Measurements from ENCODE around the gene C1QTNF7.

The C1QTNF7 gene

DNA sequence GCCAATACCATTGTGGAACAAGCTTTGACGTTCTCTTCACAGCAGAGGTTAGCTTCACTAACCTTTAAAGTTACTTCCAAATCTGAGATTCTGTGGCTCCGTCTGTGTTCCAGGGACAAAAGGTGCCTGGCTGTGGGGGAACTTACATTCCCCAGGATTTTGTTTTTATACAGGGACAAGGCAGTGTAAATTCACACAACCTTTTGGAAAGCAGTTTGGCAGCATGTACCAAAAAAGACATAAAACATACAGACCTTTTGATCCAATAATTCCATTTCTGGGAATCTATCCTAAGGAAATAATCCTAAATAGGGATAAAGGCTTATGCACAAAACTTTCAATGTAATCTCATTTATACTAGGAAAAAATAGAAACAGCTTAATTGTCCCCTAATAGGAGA lies 8.9 kb upstream of the C1QTNF7 start:
- H4K20me1 ChIP-seq: no peaks in the 10 kb centered on the region
- H3K27me3 ChIP-seq: no peaks in the 10 kb centered on the region
- H3K9ac ChIP-seq: no peak overlapping the region
- TF ChIP-seq Cebpa-rat (IDR thresholded peaks at IDR 0.05): no peak
- H3K36me3 ChIP-seq: no peaks in the 10 kb centered on the region; a peak in 1 of 22 replicates
- H3K4me3 ChIP-seq: no peak overlapping the region
- H3K27ac ChIP-seq: no peak overlapping the region
- H3K4me2 ChIP-seq: no peak overlapping the region
- H3K9me3 ChIP-seq (replicated peaks in 1 of 11): peaks cover 0 to 13% (median 0%) of the 10 kb centered on the region in 11 experiments; a peak in 4 of 22 replicates
- H3K4me1 ChIP-seq: peaks cover 20 to 35% (median 29%) of the 10 kb centered on the region in 10 experiments

DNA sequence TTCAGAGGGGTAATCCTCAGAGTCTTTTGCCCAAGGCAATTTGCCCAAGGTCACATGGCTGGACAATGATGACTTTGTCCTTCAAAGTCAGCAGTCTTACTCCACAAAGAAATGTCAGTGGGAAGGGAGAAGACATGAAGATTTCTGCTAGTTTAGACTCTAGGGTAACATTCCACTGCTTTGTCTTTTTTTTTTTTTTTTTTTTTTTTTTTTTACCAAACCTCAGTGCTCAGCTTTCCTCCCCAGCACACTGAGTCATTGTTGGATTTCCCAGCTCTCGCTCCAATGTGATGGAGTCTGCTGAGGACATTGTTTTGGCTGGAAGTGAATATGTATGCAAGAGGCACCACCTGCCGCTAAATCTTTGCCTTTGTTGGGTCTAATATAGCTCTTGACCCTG lies 7.2 kb upstream of the C1QTNF7 start:
- no peak for TF ChIP-seq Cebpa-rat (IDR thresholded peaks at IDR 0.05)
- H4K20me1 ChIP-seq: no peaks in the 10 kb centered on the region
- H3K27me3 ChIP-seq: no peaks in the 10 kb centered on the region
- no peak overlapping the region for H3K4me3 ChIP-seq
- H3K27ac ChIP-seq: no peak overlapping the region
- H3K4me1 ChIP-seq: peaks cover 7 to 27% (median 17%) of the 10 kb centered on the region in 10 experiments; a peak in 17 of 20 replicates
- no peaks in the 10 kb centered on the region; a peak in 1 of 22 replicates for H3K36me3 ChIP-seq
- peaks cover 0 to 13% (median 0%) of the 10 kb centered on the region in 11 experiments; a peak in 4 of 22 replicates for H3K9me3 ChIP-seq (replicated peaks in 1 of 11)
- H3K9ac ChIP-seq: no peak overlapping the region
- no peak overlapping the region for H3K4me2 ChIP-seq

DNA sequence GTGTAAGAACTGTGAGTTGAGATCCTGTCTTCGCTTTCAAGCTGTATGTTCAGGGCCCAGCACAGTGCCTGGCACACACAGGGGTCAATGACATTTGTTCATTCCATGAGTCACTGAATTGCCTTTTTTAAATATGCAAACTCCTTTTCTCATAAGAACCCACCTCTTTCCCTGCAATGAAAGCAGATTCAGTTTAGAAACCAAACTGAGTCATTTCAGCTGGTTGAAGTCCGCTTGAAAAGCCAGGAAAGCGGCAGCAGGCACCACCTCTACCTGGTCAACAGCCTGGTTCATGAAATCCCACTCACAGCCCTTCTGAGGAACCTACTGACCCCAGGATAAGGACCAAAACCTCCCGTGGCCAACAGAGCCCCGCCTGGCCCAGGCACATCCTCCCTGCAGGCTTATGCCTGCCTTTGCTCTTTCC lies 4.5 kb upstream of the C1QTNF7 start:
- Histone ChIP-seq H4K20me1 (no peaks in the 10 kb centered on the region), H3K9ac (no peak overlapping the region), H3K4me2 (no peak overlapping the region), H3K4me3 (no peak overlapping the region), H3K27ac (no peak overlapping the region), H3K4me1 (peaks cover 0 to 5% (median 0%) of the 10 kb centered on the region in 10 experiments; a peak in 2 of 20 replicates), H3K9me3 (replicated peaks in 1 of 11) (peaks cover 0 to 5% (median 0%) of the 10 kb centered on the region in 11 experiments; a peak in 2 of 22 replicates), H3K27me3 (no peaks in the 10 kb centered on the region), H3K36me3 (no peaks in the 10 kb centered on the region)
- no peak for TF ChIP-seq Cebpa-rat (IDR thresholded peaks at IDR 0.05)

DNA sequence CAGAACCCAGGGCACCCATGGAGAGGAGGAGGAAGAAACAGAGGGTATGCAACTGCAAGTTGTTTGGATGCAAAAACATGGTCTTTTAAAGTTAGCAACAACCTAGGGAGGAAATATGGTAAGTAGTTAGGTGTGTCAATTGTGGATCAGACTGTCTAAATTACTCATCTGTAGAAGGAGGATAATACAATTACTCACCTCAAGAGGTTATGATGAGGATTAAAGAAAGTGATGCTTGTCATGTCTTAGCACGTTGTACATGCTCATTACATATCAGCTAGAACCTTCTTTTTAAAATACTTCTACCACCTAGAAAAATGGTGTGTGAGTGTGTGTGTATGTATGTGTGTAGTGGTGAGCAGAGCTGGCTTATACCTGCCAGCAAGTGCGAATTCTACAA lies 2.3 kb upstream of the C1QTNF7 start:
- no peak for TF ChIP-seq Cebpa-rat (IDR thresholded peaks at IDR 0.05)
- peaks cover 0 to 4% (median 0%) of the 10 kb centered on the region in 11 experiments; a peak in 1 of 22 replicates for H3K9me3 ChIP-seq (replicated peaks in 1 of 11)
- no peaks in the 10 kb centered on the region for H4K20me1 ChIP-seq
- no peaks in the 10 kb centered on the region for H3K36me3 ChIP-seq
- H3K4me3 ChIP-seq: no peak overlapping the region
- H3K27me3 ChIP-seq: no peaks in the 10 kb centered on the region
- no peak overlapping the region for H3K27ac ChIP-seq
- no peak overlapping the region for H3K9ac ChIP-seq
- H3K4me1 ChIP-seq: peaks cover 0 to 5% (median 0%) of the 10 kb centered on the region in 10 experiments; a peak in 2 of 20 replicates
- no peak overlapping the region for H3K4me2 ChIP-seq

DNA sequence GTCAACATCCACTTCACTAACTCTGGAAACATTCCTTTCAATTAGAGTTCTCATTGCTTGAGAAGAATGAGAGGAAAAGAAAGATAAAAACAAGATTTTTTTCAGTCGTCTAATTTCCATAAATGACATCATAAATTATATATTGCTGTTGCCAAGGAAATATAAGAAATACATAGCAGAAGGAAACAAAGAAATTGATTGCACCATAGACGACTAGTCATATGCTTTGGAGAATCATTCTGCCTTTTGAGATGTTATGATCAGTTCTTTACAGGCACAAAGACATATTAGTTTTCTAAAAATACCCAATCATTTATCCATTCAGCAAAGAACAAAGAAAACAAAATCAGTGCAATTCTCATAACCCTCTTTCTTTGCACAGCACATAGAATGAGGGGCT lies 672 bp upstream of the C1QTNF7 start:
- Histone ChIP-seq H3K4me2 (no peak overlapping the region), H3K9me3 (replicated peaks in 1 of 11) (peaks cover 0 to 4% (median 0%) of the 10 kb centered on the region in 11 experiments; a peak in 1 of 22 replicates), H3K27ac (no peak overlapping the region), H3K4me3 (no peak overlapping the region), H4K20me1 (no peaks in the 10 kb centered on the region), H3K27me3 (no peaks in the 10 kb centered on the region), H3K9ac (no peak overlapping the region), H3K4me1 (peaks cover 0 to 5% (median 0%) of the 10 kb centered on the region in 10 experiments; a peak in 2 of 20 replicates), H3K36me3 (0 out of 22 replicates have a peak, but pooled peaks cover 0 to 4% (median 0%) of the 10 kb centered on the region in 11 experiments)
- no peak for TF ChIP-seq Cebpa-rat (IDR thresholded peaks at IDR 0.05)

DNA sequence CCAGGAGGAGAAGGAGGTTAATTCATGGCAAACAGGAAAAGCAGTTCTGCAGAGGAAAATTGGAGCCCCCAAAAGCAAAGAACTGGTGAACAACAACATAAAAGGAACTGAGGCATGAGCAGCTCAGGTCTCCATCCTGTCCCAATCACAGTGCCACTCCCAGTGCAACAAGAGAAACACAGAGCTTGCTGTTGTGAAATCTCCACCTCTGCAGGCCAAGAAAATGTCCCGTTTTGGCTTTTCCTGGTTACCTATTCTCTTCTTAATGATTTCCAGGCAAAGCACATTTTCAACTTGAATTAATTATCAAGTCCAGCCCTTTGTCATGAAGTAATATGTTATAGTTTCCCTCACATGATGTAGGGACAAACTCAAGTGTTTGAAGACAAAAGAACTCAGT lies 778 bp downstream of the C1QTNF7 start:
- Histone ChIP-seq H3K27me3 (no peaks in the 10 kb centered on the region), H4K20me1 (no peaks in the 10 kb centered on the region), H3K9ac (no peak overlapping the region), H3K4me2 (no peak overlapping the region), H3K36me3 (0 out of 22 replicates have a peak, but pooled peaks cover 0 to 6% (median 0%) of the 10 kb centered on the region in 11 experiments), H3K4me3 (no peak overlapping the region), H3K27ac (no peak overlapping the region), H3K9me3 (replicated peaks in 1 of 11) (peaks cover 0 to 13% (median 0%) of the 10 kb centered on the region in 11 experiments; a peak in 3 of 22 replicates), H3K4me1 (peaks cover 0 to 5% (median 0%) of the 10 kb centered on the region in 10 experiments; a peak in 2 of 20 replicates)
- TF ChIP-seq Cebpa-rat (IDR thresholded peaks at IDR 0.05): no peak

DNA sequence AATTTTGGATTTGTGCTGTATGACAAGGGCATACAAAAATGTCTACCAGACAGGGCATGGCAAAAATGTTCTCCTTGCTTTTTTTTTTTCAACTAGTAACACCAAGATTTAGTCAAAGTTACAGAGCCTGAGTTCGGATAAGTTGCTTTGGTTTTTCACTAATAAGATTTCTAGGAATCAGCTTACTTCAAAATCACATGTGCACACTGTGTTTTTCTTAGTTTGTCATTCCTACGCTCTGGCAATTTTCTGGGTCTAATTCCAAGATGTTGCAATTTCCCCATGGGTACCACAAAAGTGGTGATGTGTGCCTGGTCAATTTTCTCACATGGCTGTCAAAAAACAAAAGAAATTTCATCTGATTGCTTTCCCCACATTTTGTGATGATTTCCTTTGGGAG lies 6.3 kb downstream of the C1QTNF7 start:
- Histone ChIP-seq H3K9ac (no peak overlapping the region), H3K36me3 (0 out of 22 replicates have a peak, but pooled peaks cover 0 to 6% (median 0%) of the 10 kb centered on the region in 11 experiments), H3K4me3 (no peak overlapping the region), H3K9me3 (replicated peaks in 1 of 11) (peaks cover 0 to 13% (median 0%) of the 10 kb centered on the region in 11 experiments; a peak in 2 of 22 replicates), H3K4me2 (no peak overlapping the region), H3K4me1 (peaks cover 0 to 5% (median 0%) of the 10 kb centered on the region in 10 experiments; a peak in 1 of 20 replicates), H4K20me1 (no peaks in the 10 kb centered on the region), H3K27ac (no peak overlapping the region), H3K27me3 (no peaks in the 10 kb centered on the region)
- no peak for TF ChIP-seq Cebpa-rat (IDR thresholded peaks at IDR 0.05)

DNA sequence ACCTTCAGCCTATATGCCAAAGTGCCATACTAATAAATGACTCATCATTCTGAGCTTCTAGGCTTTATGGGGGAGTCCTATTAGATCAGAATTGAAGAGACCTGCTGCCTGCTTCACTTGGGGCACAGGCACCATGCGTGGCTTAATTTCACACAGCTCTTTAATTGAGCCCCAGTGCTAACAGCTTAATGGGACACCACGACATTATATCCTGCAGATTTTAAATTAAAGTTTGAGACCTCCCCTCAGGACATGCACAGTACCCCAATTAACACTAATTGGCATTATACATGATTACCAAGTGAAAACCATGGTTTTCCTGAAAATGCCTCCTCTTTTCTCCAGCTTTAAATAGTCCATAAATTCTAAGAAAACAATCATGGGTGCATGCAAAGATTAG lies 6.8 kb downstream of the C1QTNF7 start:
- Histone ChIP-seq H3K4me2 (no peak overlapping the region), H3K36me3 (0 out of 22 replicates have a peak, but pooled peaks cover 0 to 6% (median 0%) of the 10 kb centered on the region in 11 experiments), H3K4me3 (no peak overlapping the region), H3K4me1 (peaks cover 0 to 6% (median 0%) of the 10 kb centered on the region in 10 experiments; a peak in 1 of 20 replicates), H4K20me1 (no peaks in the 10 kb centered on the region), H3K9ac (no peak overlapping the region), H3K9me3 (replicated peaks in 1 of 11) (peaks cover 0 to 13% (median 0%) of the 10 kb centered on the region in 11 experiments; a peak in 2 of 22 replicates), H3K27me3 (no peaks in the 10 kb centered on the region), H3K27ac (no peak overlapping the region)
- TF ChIP-seq Cebpa-rat (IDR thresholded peaks at IDR 0.05): no peak

DNA sequence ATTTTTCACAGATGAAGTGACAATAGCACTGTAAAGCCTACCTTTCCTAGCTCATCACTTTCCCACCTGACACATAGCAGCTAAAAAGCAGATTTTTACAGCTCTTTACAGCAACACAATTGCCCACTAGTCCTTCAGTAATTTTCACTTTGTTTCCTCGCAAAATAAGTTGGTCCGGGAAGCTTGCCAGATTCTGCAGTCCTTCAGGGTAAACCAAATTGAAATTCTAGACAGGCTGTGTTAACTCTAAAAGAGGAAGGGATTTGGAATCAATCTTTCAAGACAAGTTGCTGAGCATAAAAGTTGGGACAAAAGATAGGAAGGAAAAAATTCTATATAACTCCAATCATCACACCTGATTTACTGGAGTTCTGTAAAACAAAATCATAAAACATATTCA lies 8.7 kb downstream of the C1QTNF7 start:
- H3K36me3 ChIP-seq: 0 out of 22 replicates have a peak, but pooled peaks cover 0 to 16% (median 0%) of the 10 kb centered on the region in 11 experiments
- no peak overlapping the region for H3K27ac ChIP-seq
- H3K9ac ChIP-seq: no peak overlapping the region
- TF ChIP-seq Cebpa-rat (IDR thresholded peaks at IDR 0.05): no peak
- no peak overlapping the region for H3K4me3 ChIP-seq
- H3K27me3 ChIP-seq: no peaks in the 10 kb centered on the region
- no peaks in the 10 kb centered on the region for H4K20me1 ChIP-seq
- peaks cover 0 to 13% (median 0%) of the 10 kb centered on the region in 11 experiments; a peak in 3 of 22 replicates for H3K9me3 ChIP-seq (replicated peaks in 1 of 11)
- H3K4me2 ChIP-seq: no peak overlapping the region
- peaks cover 0 to 6% (median 0%) of the 10 kb centered on the region in 10 experiments; a peak in 1 of 20 replicates for H3K4me1 ChIP-seq
